IMR-90 (cell line): ENCODE results near the gene TRIM26. TPM values are rescaled to one million over a fixed set of nuclear protein-coding genes. Genes with fewer than 3 reads are reported as not detected.

Experiments used
- ATAC-seq: fragments of 200-7000 bp; cut with Tn5 transposase; 2 replicates; pipeline ENCODE4 v1.9.1; 2020; ENCODE audit warnings: low read depth, mild to moderate bottlenecking, moderate library complexity
- BruUV-seq: library from RNA; stranded (reverse); fragments of 400-500 nt; replicated peaks from 2 replicates; lab custom pipeline; 2021; lab: Mats Ljungman, UMichigan
- CTCF ChIA-PET: fragments of 300-600 bp; formaldehyde crosslinking; extraction: SDS; loops from one replicate; lab custom pipeline; 2021; ENCODE audit warnings: antibody characterized with exemption; lab: Yijun Ruan, JAX
- POLR2A ChIA-PET: fragments of 300-600 bp; sonication (Branson Sonifier 250); formaldehyde crosslinking; loops from one replicate; lab custom pipeline; 2022; ENCODE audit warnings: antibody characterized with exemption; ENCODE audit not compliant: unreplicated experiment; lab: Charles Lee
- DNase-seq: peaks from one replicate; pipeline ENCODE4 v3.0.0; 2013
- H2AFZ ChIP-seq: replicated peaks from 2 replicates; pipeline ENCODE3; 2013; ENCODE audit warnings: low read length, mild to moderate bottlenecking; ENCODE audit not compliant: poor library complexity
- H2AK5ac ChIP-seq: 2 replicates; pipeline ENCODE4 v1.6.1; 2013; ENCODE audit warnings: low read depth, low read length, inconsistent platforms
- H2AK9ac ChIP-seq: replicated peaks from 2 replicates; pipeline ENCODE3; 2013; ENCODE audit warnings: mild to moderate bottlenecking, low read depth, low read length, moderate library complexity; ENCODE audit not compliant: poor library complexity
- H2BK120ac ChIP-seq: 2 replicates; pipeline ENCODE4 v1.6.1; 2013; ENCODE audit warnings: low read depth, low read length, inconsistent platforms
- H2BK15ac ChIP-seq: 3 replicates; pipeline ENCODE4 v1.6.1; 2013; ENCODE audit warnings: low read depth, low read length, inconsistent platforms
- H2BK20ac ChIP-seq: 2 replicates; pipeline ENCODE4 v1.6.1; 2013; ENCODE audit warnings: low read depth, mild to moderate bottlenecking, inconsistent platforms, low read length, moderate library complexity
- H2BK5ac ChIP-seq: 2 replicates; pipeline ENCODE4 v1.6.1; 2013; ENCODE audit warnings: mild to moderate bottlenecking, low read depth, low read length, inconsistent platforms; ENCODE audit not compliant: poor library complexity, severe bottlenecking
- H3K14ac ChIP-seq: replicated peaks from 2 replicates; pipeline ENCODE4 v1.6.1; 2013; ENCODE audit warnings: low read depth, low read length, inconsistent platforms
- H3K18ac ChIP-seq: 2 replicates; pipeline ENCODE4 v1.6.1; 2013; ENCODE audit warnings: low read depth, low read length, control low read depth
- H3K23ac ChIP-seq: 2 replicates; pipeline ENCODE4 v1.6.1; 2013; ENCODE audit warnings: low read depth, low read length, inconsistent platforms
- H3K27ac ChIP-seq: 2 replicates; pipeline ENCODE4 v1.5.1; 2013; ENCODE audit warnings: mild to moderate bottlenecking, control low read depth, low read length; ENCODE audit not compliant: insufficient read depth
- H3K27me3 ChIP-seq: 2 replicates; pipeline ENCODE4 v1.6.1; 2013; ENCODE audit warnings: low read length; ENCODE audit not compliant: control insufficient read depth, insufficient read depth
- H3K36me3 ChIP-seq: 2 replicates; pipeline ENCODE4 v1.6.1; 2013; ENCODE audit warnings: low read length, mixed read lengths; ENCODE audit not compliant: control insufficient read depth, insufficient read depth
- H3K4ac ChIP-seq: 2 replicates; pipeline ENCODE4 v1.6.1; 2013; ENCODE audit warnings: low read depth, low read length, inconsistent platforms
- H3K4me1 ChIP-seq: 2 replicates; pipeline ENCODE4 v1.6.1; 2013; ENCODE audit warnings: low read length, mixed read lengths; ENCODE audit not compliant: control insufficient read depth, insufficient read depth
- H3K4me2 ChIP-seq: 2 replicates; pipeline ENCODE4 v1.6.1; 2013; ENCODE audit warnings: low read depth, mild to moderate bottlenecking, control low read depth, low read length, moderate library complexity
- H3K4me3 ChIP-seq: 2 replicates; pipeline ENCODE4 v1.5.1; 2013; ENCODE audit warnings: low read depth, mild to moderate bottlenecking, control low read depth, low read length, moderate library complexity; ENCODE audit not compliant: insufficient read depth
- H3K56ac ChIP-seq: 2 replicates; pipeline ENCODE4 v1.6.1; 2013; ENCODE audit warnings: low read length, inconsistent platforms; ENCODE audit not compliant: insufficient read depth; ENCODE audit errors: extremely low read depth
- H3K79me1 ChIP-seq, 2 experiments: 2 replicates each; pipeline ENCODE4 v1.6.1; 2013; ENCODE audit warnings: low read length in 2 of 2, inconsistent platforms in 1 of 2, low read depth in 1 of 2
- H3K9ac ChIP-seq: 2 replicates; pipeline ENCODE4 v1.6.1; 2013; ENCODE audit warnings: low read depth, low read length, control low read depth
- H3K9me1 ChIP-seq: 2 replicates; pipeline ENCODE4 v1.6.1; 2013; ENCODE audit warnings: low read length, inconsistent platforms; ENCODE audit not compliant: insufficient read depth
- H3K9me3 ChIP-seq: 2 replicates; pipeline ENCODE4 v1.6.1; 2013; ENCODE audit warnings: low read length; ENCODE audit not compliant: control insufficient read depth, insufficient read depth
- H4K20me1 ChIP-seq: 2 replicates; pipeline ENCODE4 v1.6.1; 2013; ENCODE audit warnings: low read length, inconsistent platforms; ENCODE audit not compliant: insufficient read depth
- H4K5ac ChIP-seq: 2 replicates; pipeline ENCODE4 v1.6.1; 2013; ENCODE audit warnings: mild to moderate bottlenecking, low read depth, low read length, control low read depth
- H4K8ac ChIP-seq, 2 experiments: 2 replicates each; pipeline ENCODE4 v1.6.1; 2013; ENCODE audit warnings: low read depth in 2 of 2, low read length in 2 of 2, control low read depth in 1 of 2, inconsistent platforms in 1 of 2
- H4K91ac ChIP-seq: 2 replicates; pipeline ENCODE4 v1.6.1; 2013; ENCODE audit warnings: low read depth, low read length, inconsistent platforms; ENCODE audit not compliant: insufficient read depth
- MAZ ChIP-seq: IDR thresholded peaks from 2 replicates; pipeline ENCODE4 v1.6.1; 2012; ENCODE audit warnings: low read depth, mild to moderate bottlenecking, low read length, improper control_type of control experiment, moderate library complexity, borderline replicate concordance
- RFX5 ChIP-seq: IDR thresholded peaks from 2 replicates; pipeline ENCODE4 v1.8.0; 2012; ENCODE audit warnings: low read depth, mild to moderate bottlenecking, low read length, moderate library complexity
- WGBS, 2 experiments: methylation state at CpG; one replicate each; pipeline versions ENCODE4 v1.1.5 to v1.1.7; 2013; ENCODE audit warnings: missing lambda C conversion rate in 2 of 2; ENCODE audit not compliant: insufficient read length in 1 of 2; ENCODE audit errors: extremely low coverage in 2 of 2; 5-methylcytosine and 5-hydroxymethylcytosine counted together
- dilution Hi-C: fragments of 300-500 bp; cut with HindIII; formaldehyde crosslinking; loops from one replicate; pipeline ENCODE4 v1.14.3; 2018; ENCODE audit warnings: low sequenced_read_pairs; ENCODE audit not compliant: unreplicated experiment
- in situ Hi-C: fragments of 300-500 bp; cut with MboI; formaldehyde crosslinking; loops from 3 replicates; pipeline ENCODE4 v1.14.3; 2019; ENCODE audit warnings: low sequenced_read_pairs, inconsistent platforms, mixed read lengths
- intact Hi-C: fragments of 100-400 bp; cut with micrococcal nuclease; formaldehyde crosslinking; loops from 2 replicates; pipeline ENCODE4 v1.10.0; 2022
- polyA plus RNA-seq, 3 experiments: library from polyadenylated mRNA; depleted of rRNA; stranded (reverse); fragments of >200 nt; gene quantifications; 2 replicates each; pipeline ENCODE4 v1.2.3, GENCODE V29; 2012; ENCODE audit warnings: low replicate concordance in 1 of 3
- total RNA-seq: library from RNA; depleted of rRNA; stranded (reverse); fragments of >200 nt; gene quantifications from 2 replicates; pipeline ENCODE4 v1.2.3, GENCODE V29; 2012
- TF ChIP-seq, protein P1 (sequence below): fragments of 150-350 bp; IDR thresholded peaks from 2 replicates; pipeline ENCODE4 v1.6.1; 2017; ENCODE audit warnings: mild to moderate bottlenecking, antibody characterized with exemption, low read length, low read depth

The TRIM26 gene
- total and polyA plus RNA-seq, 2 of the 4 experiments (the other 2 are of a cell fraction) = 22.6 to 23.8 TPM

DNA sequence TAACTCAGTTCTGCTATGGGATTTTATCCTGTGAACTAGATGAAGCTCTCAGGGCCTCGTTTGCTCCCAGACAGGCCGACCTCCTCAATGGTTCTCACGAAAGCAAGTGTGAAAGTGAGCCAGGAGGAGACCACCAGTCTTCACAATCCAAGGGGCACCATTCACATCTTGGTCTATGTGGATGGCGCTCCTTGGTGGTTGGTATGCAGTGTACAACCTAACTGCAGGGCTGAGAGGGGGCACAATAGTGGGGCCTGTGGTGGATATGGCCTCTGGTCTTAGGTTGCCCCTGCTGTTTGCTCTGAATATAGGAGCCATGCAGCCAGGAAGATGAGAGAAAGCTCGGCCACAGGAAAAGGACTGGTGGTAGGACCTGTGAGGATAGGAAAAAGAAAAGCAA, 24.7 kb downstream of the TRIM26 start:
- Histone ChIP-seq H3K56ac (no peak overlapping the region), H3K4ac (no peak overlapping the region), H3K4me2 (no peak overlapping the region), H4K8ac (no peak overlapping the region), H3K14ac (no peak overlapping the region), H3K9me1 (no peaks in the 10 kb centered on the region; the same call in 1 of the 2 replicates), H3K23ac (no peak overlapping the region), H2BK15ac (no peak overlapping the region), H2AFZ (no peak overlapping the region), H3K4me3 (no peak overlapping the region), H2AK9ac (no peak overlapping the region), H2AK5ac (no peak overlapping the region), H3K9me3 (no peaks in the 10 kb centered on the region), H2BK120ac (no peak overlapping the region), H3K27ac (no peak overlapping the region), H4K5ac (no peak overlapping the region), H3K18ac (no peak overlapping the region), H2BK20ac (no peak overlapping the region), H3K4me1 (no peaks in the 10 kb centered on the region), H4K20me1 (no peaks in the 10 kb centered on the region), H4K91ac (no peak overlapping the region), H3K9ac (no peak overlapping the region), H2BK5ac (no peak overlapping the region), H3K27me3 (no peaks in the 10 kb centered on the region), H3K79me1 (no peaks in the 10 kb centered on the region; a peak in 2 of 4 replicates), H3K36me3 (peaks cover 40% of the 10 kb centered on the region)
- intact Hi-C loops = no loop called here
- no peak for DNase-seq
- ATAC-seq = no peak
- no TSS peak for BruUV-seq
- TF ChIP-seq MAZ = no peak
- TF ChIP-seq, protein P1, sequence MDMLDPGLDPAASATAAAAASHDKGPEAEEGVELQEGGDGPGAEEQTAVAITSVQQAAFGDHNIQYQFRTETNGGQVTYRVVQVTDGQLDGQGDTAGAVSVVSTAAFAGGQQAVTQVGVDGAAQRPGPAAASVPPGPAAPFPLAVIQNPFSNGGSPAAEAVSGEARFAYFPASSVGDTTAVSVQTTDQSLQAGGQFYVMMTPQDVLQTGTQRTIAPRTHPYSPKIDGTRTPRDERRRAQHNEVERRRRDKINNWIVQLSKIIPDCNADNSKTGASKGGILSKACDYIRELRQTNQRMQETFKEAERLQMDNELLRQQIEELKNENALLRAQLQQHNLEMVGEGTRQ = no peak
- no peak for TF ChIP-seq RFX5
- WGBS, 2 experiments = 100% methylated on average over 1 of the region's 5 CpGs; no CpG with 5 or more reads in 1 of the 2 experiments
- in situ Hi-C loops = no loop called here
- ChIA-PET CTCF (no interaction called here), POLR2A (no interaction called here)
- dilution Hi-C loops = no loop called here
